GM12891 (cell line): ENCODE measurements around the gene CNKSR2.

Experiments used
- POLR2A ChIP-seq: IDR thresholded peaks from 2 replicates; pipeline ENCODE4 v1.6.1; 2011; ENCODE audit warnings: low read depth, low read length, control low read depth
- TAF1 ChIP-seq: IDR thresholded peaks from 2 replicates; pipeline ENCODE4 v1.6.1; 2011; ENCODE audit warnings: low read depth, low read length, control low read depth

- no peak for TF ChIP-seq TAF1
- TF ChIP-seq POLR2A = no peak
Measured at GRCh38 chrX:21700275-21700674, 326.1 kb downstream of the CNKSR2 start.
